A549 treated with CORT108297 at 1 μM for 4 hours (cell line): Measurements from ENCODE around the gene R3HDML. TPM values are rescaled to one million over a fixed set of nuclear protein-coding genes. Genes with fewer than 3 reads are reported as not detected.

Experiments
- total RNA-seq: library from RNA; stranded (reverse); fragments of 200-300 nt; extraction: Qiagen RNA extraction; gene quantifications from 5 replicates; pipeline ENCODE4 v1.2.3, GENCODE V29; 2022

Gene R3HDML, protein sequence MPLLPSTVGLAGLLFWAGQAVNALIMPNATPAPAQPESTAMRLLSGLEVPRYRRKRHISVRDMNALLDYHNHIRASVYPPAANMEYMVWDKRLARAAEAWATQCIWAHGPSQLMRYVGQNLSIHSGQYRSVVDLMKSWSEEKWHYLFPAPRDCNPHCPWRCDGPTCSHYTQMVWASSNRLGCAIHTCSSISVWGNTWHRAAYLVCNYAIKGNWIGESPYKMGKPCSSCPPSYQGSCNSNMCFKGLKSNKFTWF
- total RNA-seq = 0.20 to 0.62 TPM (median 0.25 TPM) in 4 of 5 replicates, not detected in the other

GRCh38 chr20:44336725-44337380 lies at the start of gene R3HDML:
TSS of gene R3HDML (plus strand) at chr20:44337043. CDS start at chr20:44337158, 115 bp downstream.

GRCh38 chr20:44310664-44311639 lies 25.9 kb upstream of the R3HDML start, which contains the start of gene FITM2:
TSS of gene FITM2 (minus strand) at chr20:44311202. CDS start at chr20:44311148, 54 bp downstream.

GRCh38 chr20:44355498-44356352 lies 18.9 kb downstream of the R3HDML start, which contains the start of gene HNF4A:
TSS of gene HNF4A (plus strand) at chr20:44355699. CDS start at chr20:44355805, 106 bp downstream.

Other genes starting within 250 kb of the R3HDML start
- 1.1 to 1.8 TPM (median 1.5 TPM) in 5 replicates for gene JPH2, start 149.9 kb upstream of the R3HDML start, total RNA-seq
- 46.4 to 57.3 TPM (median 50.7 TPM) in 5 replicates for gene OSER1, start 126.3 kb upstream of the R3HDML start, total RNA-seq
- gene GDAP1L1, start 89.7 kb upstream of the R3HDML start, total RNA-seq = 0.05 to 0.08 TPM in 2 of 5 replicates, not detected in the others
- gene FITM2, start 25.8 kb upstream of the R3HDML start, total RNA-seq = 7.2 to 8.9 TPM (median 7.9 TPM) in 5 replicates
- gene HNF4A, start 18.7 kb downstream of the R3HDML start, total RNA-seq = 11.9 to 17.0 TPM (median 15.4 TPM) in 5 replicates
- 11.0 to 14.2 TPM (median 13.7 TPM) in 5 replicates for gene TTPAL, start 138.8 kb downstream of the R3HDML start, total RNA-seq
- gene SERINC3, start 185.0 kb downstream of the R3HDML start, total RNA-seq = 70.4 to 87.2 TPM (median 79.6 TPM) in 5 replicates
- gene PKIG, start 245.5 kb downstream of the R3HDML start, total RNA-seq = 33.3 to 39.2 TPM (median 38.9 TPM) in 5 replicates